A673 (cell line): Measurements from ENCODE around the gene RTEL1.

Experiments used
- CTCF ChIP-seq: fragments of 300-800, 200-600 bp; sonication (generic); conservative IDR thresholded peaks from 2 replicates; pipeline ENCODE4 v1.5.1; 2017; ENCODE audit warnings: low read depth, mild to moderate bottlenecking, antibody characterized with exemption, low read length, moderate library complexity, mixed read lengths
- EZH2 ChIP-seq: fragments of 200-600 bp; sonication (generic); IDR thresholded peaks from 2 replicates; pipeline ENCODE4 v1.6.1; 2017; ENCODE audit warnings: borderline replicate concordance, low read depth, mild to moderate bottlenecking, mixed read lengths, antibody characterized with exemption, low read length; ENCODE audit not compliant: poor library complexity, severe bottlenecking

- TF ChIP-seq CTCF (no peak), EZH2 (no peak)
Observed at GRCh38 chr20:63673951-63674350, 15.8 kb downstream of the RTEL1 start.
